ENCODE measurements around the gene CRISPLD2.

Gene CRISPLD2

DNA sequence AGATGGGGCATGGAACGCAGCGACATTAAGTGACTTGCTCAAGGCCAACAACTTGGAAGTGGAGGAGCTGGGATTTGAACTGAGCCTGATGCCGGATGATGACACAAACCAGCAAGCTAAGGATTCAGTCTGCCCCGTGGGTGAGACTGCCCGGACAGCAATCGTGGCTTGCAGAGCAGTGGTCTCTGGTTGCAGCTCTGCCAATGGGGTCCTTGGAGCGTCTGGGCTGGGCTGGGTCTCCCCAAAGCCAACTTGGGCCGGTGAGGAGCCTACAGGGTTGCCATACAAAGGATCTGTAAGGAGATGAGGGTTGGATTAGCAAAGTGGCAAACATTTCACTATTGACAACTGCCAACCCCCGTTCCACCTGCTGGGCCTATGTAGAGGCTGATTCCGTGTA is 2.6 kb upstream of the CRISPLD2 start:
- H3K4me3 ChIP-seq (ENCODE audit: low read depth, low read length), result no peak overlapping the region
- H3K4me1 ChIP-seq (ENCODE audit: control insufficient read depth, insufficient read depth, low read length), result no peaks in the 10 kb centered on the region
- POLR2A ChIA-PET, result no interaction called here
- H3K36me3 ChIP-seq (ENCODE audit: control insufficient read depth in 2 of 2, insufficient read depth in 1 of 2, low read length in 2 of 2), result no peaks in the 10 kb centered on the region
- no peak overlapping the region for H3K27ac ChIP-seq (ENCODE audit: extremely low read depth, low read depth, low read length)
- CTCF ChIA-PET, result interaction anchor here (0.8 kb wide), 1 partner anchor 114 kb away, joined by 3 read pairs; no protein-coding TSS in a partner anchor
- no peak for TF ChIP-seq ZNF19 (tag by site-specific recombination; IDR thresholded peaks at IDR 0.05; ENCODE audit: low read depth)
- no peak for TF ChIP-seq ZNF658 (tag by site-specific recombination; IDR thresholded peaks at IDR 0.05)
- no peak for TF ChIP-seq MZF1 (tag by site-specific recombination; IDR thresholded peaks at IDR 0.05; ENCODE audit: borderline replicate concordance)
- no peak for TF ChIP-seq ZNF223 (tag by site-specific recombination; IDR thresholded peaks at IDR 0.05)
- TF ChIP-seq, protein P1, sequence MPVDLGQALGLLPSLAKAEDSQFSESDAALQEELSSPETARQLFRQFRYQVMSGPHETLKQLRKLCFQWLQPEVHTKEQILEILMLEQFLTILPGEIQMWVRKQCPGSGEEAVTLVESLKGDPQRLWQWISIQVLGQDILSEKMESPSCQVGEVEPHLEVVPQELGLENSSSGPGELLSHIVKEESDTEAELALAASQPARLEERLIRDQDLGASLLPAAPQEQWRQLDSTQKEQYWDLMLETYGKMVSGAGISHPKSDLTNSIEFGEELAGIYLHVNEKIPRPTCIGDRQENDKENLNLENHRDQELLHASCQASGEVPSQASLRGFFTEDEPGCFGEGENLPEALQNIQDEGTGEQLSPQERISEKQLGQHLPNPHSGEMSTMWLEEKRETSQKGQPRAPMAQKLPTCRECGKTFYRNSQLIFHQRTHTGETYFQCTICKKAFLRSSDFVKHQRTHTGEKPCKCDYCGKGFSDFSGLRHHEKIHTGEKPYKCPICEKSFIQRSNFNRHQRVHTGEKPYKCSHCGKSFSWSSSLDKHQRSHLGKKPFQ (tag by site-specific recombination; IDR thresholded peaks at IDR 0.05), result no peak
- no peak for TF ChIP-seq ZNF23 (tag by site-specific recombination; IDR thresholded peaks at IDR 0.05; ENCODE audit: borderline replicate concordance)
- no peak for TF ChIP-seq ZNF530 (tag by site-specific recombination; IDR thresholded peaks at IDR 0.05; ENCODE audit: low read depth)
- TF ChIP-seq ZNF146 (tag by site-specific recombination; IDR thresholded peaks at IDR 0.05), result no peak
- TF ChIP-seq, protein P2, sequence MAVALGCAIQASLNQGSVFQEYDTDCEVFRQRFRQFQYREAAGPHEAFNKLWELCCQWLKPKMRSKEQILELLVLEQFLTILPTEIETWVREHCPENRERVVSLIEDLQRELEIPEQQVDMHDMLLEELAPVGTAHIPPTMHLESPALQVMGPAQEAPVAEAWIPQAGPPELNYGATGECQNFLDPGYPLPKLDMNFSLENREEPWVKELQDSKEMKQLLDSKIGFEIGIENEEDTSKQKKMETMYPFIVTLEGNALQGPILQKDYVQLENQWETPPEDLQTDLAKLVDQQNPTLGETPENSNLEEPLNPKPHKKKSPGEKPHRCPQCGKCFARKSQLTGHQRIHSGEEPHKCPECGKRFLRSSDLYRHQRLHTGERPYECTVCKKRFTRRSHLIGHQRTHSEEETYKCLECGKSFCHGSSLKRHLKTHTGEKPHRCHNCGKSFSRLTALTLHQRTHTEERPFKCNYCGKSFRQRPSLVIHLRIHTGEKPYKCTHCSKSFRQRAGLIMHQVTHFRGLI (tag by site-specific recombination; IDR thresholded peaks at IDR 0.05), result no peak
- TF ChIP-seq, protein P3, sequence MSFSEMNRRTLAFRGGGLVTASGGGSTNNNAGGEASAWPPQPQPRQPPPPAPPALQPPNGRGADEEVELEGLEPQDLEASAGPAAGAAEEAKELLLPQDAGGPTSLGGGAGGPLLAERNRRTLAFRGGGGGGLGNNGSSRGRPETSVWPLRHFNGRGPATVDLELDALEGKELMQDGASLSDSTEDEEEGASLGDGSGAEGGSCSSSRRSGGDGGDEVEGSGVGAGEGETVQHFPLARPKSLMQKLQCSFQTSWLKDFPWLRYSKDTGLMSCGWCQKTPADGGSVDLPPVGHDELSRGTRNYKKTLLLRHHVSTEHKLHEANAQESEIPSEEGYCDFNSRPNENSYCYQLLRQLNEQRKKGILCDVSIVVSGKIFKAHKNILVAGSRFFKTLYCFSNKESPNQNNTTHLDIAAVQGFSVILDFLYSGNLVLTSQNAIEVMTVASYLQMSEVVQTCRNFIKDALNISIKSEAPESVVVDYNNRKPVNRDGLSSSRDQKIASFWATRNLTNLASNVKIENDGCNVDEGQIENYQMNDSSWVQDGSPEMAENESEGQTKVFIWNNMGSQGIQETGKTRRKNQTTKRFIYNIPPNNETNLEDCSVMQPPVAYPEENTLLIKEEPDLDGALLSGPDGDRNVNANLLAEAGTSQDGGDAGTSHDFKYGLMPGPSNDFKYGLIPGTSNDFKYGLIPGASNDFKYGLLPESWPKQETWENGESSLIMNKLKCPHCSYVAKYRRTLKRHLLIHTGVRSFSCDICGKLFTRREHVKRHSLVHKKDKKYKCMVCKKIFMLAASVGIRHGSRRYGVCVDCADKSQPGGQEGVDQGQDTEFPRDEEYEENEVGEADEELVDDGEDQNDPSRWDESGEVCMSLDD (tag by site-specific recombination; IDR thresholded peaks at IDR 0.05), result no peak
- TF ChIP-seq OSR2 (tag by site-specific recombination; IDR thresholded peaks at IDR 0.05), result no peak
- TF ChIP-seq ZNF747 (tag by site-specific recombination; IDR thresholded peaks at IDR 0.05), result no peak
- TF ChIP-seq ZIC2 (tag by site-specific recombination; IDR thresholded peaks at IDR 0.05), result no peak
- TF ChIP-seq ZNF302 (tag by site-specific recombination; IDR thresholded peaks at IDR 0.05; ENCODE audit: low read depth), result no peak
- TF ChIP-seq, protein P4, sequence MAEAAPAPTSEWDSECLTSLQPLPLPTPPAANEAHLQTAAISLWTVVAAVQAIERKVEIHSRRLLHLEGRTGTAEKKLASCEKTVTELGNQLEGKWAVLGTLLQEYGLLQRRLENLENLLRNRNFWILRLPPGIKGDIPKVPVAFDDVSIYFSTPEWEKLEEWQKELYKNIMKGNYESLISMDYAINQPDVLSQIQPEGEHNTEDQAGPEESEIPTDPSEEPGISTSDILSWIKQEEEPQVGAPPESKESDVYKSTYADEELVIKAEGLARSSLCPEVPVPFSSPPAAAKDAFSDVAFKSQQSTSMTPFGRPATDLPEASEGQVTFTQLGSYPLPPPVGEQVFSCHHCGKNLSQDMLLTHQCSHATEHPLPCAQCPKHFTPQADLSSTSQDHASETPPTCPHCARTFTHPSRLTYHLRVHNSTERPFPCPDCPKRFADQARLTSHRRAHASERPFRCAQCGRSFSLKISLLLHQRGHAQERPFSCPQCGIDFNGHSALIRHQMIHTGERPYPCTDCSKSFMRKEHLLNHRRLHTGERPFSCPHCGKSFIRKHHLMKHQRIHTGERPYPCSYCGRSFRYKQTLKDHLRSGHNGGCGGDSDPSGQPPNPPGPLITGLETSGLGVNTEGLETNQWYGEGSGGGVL (tag by site-specific recombination; IDR thresholded peaks at IDR 0.05), result no peak
- TF ChIP-seq ZNF292 (tag by site-specific recombination; IDR thresholded peaks at IDR 0.05; ENCODE audit: borderline replicate concordance, low read depth), result no peak
- TF ChIP-seq ZFP37 (tag by site-specific recombination; IDR thresholded peaks at IDR 0.05), result no peak
- TF ChIP-seq ZBTB21 (tag by site-specific recombination; IDR thresholded peaks at IDR 0.05), result no peak
- TF ChIP-seq, protein P5, sequence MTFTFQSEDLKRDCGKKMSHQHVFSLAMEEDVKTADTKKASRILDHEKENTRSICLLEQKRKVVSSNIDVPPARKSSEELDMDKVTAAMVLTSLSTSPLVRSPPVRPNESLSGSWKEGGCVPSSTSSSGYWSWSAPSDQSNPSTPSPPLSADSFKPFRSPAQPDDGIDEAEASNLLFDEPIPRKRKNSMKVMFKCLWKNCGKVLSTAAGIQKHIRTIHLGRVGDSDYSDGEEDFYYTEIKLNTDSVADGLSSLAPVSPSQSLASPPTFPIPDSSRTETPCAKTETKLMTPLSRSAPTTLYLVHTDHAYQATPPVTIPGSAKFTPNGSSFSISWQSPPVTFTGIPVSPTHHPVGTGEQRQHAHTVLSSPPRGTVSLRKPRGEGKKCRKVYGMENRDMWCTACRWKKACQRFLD (tag by site-specific recombination; IDR thresholded peaks at IDR 0.05), result no peak
- TF ChIP-seq ZEB2 (tag by site-specific recombination; IDR thresholded peaks at IDR 0.05), result no peak
- no peaks in the 10 kb centered on the region for H3K9me3 ChIP-seq (ENCODE audit: control insufficient read depth, insufficient read depth, low read depth, low read length)

All from HEK293 (cell line).